HCT116 (cell line): ENCODE data around the gene IQUB.

Source experiments
- CTCF ChIP-seq, 3 experiments: fragments of 200-600 bp in 1 of 3; sonication (generic) in 1 of 3; IDR thresholded peaks in 2 of 3; conservative IDR thresholded peaks in 1 of 3; 2 replicates each; pipeline ENCODE4 v1.5.1; 2012 to 2017; ENCODE audit warnings: low read depth in 2 of 3, low read length in 2 of 3, antibody characterized with exemption in 1 of 3, borderline replicate concordance in 1 of 3, control low read depth in 1 of 3, mild to moderate bottlenecking in 1 of 3, mixed read lengths in 1 of 3, mixed run types in 1 of 3, moderate library complexity in 1 of 3; ENCODE audit not compliant: insufficient read depth in 1 of 3
- EGR1 ChIP-seq: IDR thresholded peaks from 2 replicates; pipeline ENCODE4 v1.6.1; 2012; ENCODE audit warnings: low read depth
- POLR2AphosphoS5 ChIP-seq: IDR thresholded peaks from 2 replicates; pipeline ENCODE4 v1.6.1; 2011; ENCODE audit warnings: mild to moderate bottlenecking, low read depth, low read length, moderate library complexity

GRCh38 chr7:123569352-123570010, 35.1 kb upstream of the IQUB start:
- TF ChIP-seq POLR2AphosphoS5 (no peak), CTCF (IDR thresholded peaks at IDR 0.05 in 2 of 3, conservative IDR thresholded peaks at IDR 0.05 in 1 of 3; ENCODE audit: borderline replicate concordance in 1 of 3, insufficient read depth in 1 of 3, low read depth in 2 of 3, low read length in 2 of 3) (no peak), EGR1 (no peak)
